ENCODE data around the gene RASAL1.

DNA sequence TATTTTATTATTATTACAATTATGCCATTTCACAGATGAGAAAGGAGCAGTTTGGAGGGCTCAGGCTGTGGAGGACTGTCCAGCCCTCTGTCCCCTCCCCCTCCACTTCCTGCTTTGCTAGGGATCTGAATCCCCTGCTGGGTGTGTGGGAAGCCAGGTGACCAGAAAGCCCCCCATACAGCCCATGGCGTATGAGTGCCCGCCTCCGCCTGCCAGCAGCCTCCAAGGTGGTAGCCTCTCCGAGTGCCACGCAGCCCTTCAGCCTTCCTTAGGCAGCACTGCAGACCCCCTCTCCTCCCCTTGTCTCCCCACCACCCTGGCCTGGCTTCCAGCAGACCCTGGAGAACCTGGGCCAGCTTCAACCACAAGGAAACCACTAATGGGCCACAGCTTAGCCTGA, 66.4 kb downstream of the RASAL1 start:
- no peak for TF ChIP-seq POLR2A (IDR thresholded peaks at IDR 0.05)
- no peak for TF ChIP-seq CTCF (IDR thresholded peaks at IDR 0.05)
- TF ChIP-seq EP300 (IDR thresholded peaks at IDR 0.05): no peak

Data from stomach (tissue), 4 donors.